ENCODE measurements around the gene VEPH1.

The VEPH1 gene

DNA sequence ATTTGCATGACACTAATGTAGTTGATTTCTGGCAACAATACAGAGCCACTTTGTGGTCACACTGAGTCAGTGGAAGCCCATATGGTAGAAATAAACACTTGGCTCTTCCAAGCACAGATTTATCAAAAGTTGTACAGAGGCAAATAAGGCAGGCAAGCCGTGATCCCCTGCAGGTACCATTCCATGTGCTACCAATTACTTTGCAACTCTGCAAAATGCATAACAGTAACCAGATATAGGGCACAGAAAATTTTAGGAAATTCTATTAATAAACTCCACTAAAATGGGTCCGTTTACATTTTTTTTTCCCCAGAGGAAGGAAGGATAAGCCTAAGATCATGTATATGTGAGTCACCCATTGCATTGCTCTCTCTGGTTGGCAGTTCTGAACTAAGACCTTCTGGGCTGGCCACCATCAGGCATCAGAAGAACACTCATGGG lies 169.6 kb downstream of the VEPH1 start:
- Histone ChIP-seq H3K27me3 (ENCODE audit: insufficient read depth, poor library complexity, severe bottlenecking) (peaks cover 4% of the 10 kb centered on the region), H3K4me3 (replicated peaks; ENCODE audit: insufficient read depth, low read length) (no peak overlapping the region), H3K27ac (replicated peaks) (no peak overlapping the region)
- no peak for TF ChIP-seq POLR2AphosphoS5 (IDR thresholded peaks at IDR 0.05; ENCODE audit: low read depth)
- TF ChIP-seq REST (IDR thresholded peaks at IDR 0.05; ENCODE audit: insufficient replicate concordance, low read depth): no peak
- TF ChIP-seq SPI1 (IDR thresholded peaks at IDR 0.05; ENCODE audit: borderline replicate concordance, low read depth): no peak
- TF ChIP-seq GABPA (IDR thresholded peaks at IDR 0.05; ENCODE audit: low read depth): no peak
- TF ChIP-seq, protein P1, sequence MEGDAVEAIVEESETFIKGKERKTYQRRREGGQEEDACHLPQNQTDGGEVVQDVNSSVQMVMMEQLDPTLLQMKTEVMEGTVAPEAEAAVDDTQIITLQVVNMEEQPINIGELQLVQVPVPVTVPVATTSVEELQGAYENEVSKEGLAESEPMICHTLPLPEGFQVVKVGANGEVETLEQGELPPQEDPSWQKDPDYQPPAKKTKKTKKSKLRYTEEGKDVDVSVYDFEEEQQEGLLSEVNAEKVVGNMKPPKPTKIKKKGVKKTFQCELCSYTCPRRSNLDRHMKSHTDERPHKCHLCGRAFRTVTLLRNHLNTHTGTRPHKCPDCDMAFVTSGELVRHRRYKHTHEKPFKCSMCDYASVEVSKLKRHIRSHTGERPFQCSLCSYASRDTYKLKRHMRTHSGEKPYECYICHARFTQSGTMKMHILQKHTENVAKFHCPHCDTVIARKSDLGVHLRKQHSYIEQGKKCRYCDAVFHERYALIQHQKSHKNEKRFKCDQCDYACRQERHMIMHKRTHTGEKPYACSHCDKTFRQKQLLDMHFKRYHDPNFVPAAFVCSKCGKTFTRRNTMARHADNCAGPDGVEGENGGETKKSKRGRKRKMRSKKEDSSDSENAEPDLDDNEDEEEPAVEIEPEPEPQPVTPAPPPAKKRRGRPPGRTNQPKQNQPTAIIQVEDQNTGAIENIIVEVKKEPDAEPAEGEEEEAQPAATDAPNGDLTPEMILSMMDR (IDR thresholded peaks at IDR 0.05; ENCODE audit: insufficient read depth, low read length): no peak
- no peak for DNase-seq (ENCODE audit: low read depth in 1 of 2, low spot score in 1 of 2)

- Histone ChIP-seq H3K27me3 (ENCODE audit: insufficient read depth, poor library complexity, severe bottlenecking) (peaks cover 6% of the 10 kb centered on the region), H3K4me3 (replicated peaks; ENCODE audit: insufficient read depth, low read length) (no peak overlapping the region), H3K27ac (replicated peaks) (no peak overlapping the region)
- no peak for TF ChIP-seq POLR2AphosphoS5 (IDR thresholded peaks at IDR 0.05; ENCODE audit: low read depth)
- no peak for TF ChIP-seq REST (IDR thresholded peaks at IDR 0.05; ENCODE audit: insufficient replicate concordance, low read depth)
- no peak for TF ChIP-seq SPI1 (IDR thresholded peaks at IDR 0.05; ENCODE audit: borderline replicate concordance, low read depth)
- TF ChIP-seq GABPA (IDR thresholded peaks at IDR 0.05; ENCODE audit: low read depth): no peak
- TF ChIP-seq, protein P1 (IDR thresholded peaks at IDR 0.05; ENCODE audit: insufficient read depth, low read length): no peak
- no peak for DNase-seq (ENCODE audit: low read depth in 1 of 2, low spot score in 1 of 2)
These were observed 173.0 kb downstream of the VEPH1 start for GRCh38 chr3:157330206-157330605.

GRCh38 chr3:157329551-157329950 lies 173.7 kb downstream of the VEPH1 start:
- Histone ChIP-seq H3K27ac (replicated peaks) (no peak overlapping the region), H3K4me3 (replicated peaks; ENCODE audit: insufficient read depth, low read length) (no peak overlapping the region), H3K27me3 (ENCODE audit: insufficient read depth, poor library complexity, severe bottlenecking) (peaks cover 6% of the 10 kb centered on the region)
- DNase-seq (ENCODE audit: low read depth in 1 of 2, low spot score in 1 of 2): no peak
- TF ChIP-seq GABPA (IDR thresholded peaks at IDR 0.05; ENCODE audit: low read depth) (no peak), SPI1 (IDR thresholded peaks at IDR 0.05; ENCODE audit: borderline replicate concordance, low read depth) (no peak), POLR2AphosphoS5 (IDR thresholded peaks at IDR 0.05; ENCODE audit: low read depth) (no peak), REST (IDR thresholded peaks at IDR 0.05; ENCODE audit: insufficient replicate concordance, low read depth) (no peak)
- TF ChIP-seq, protein P1 (IDR thresholded peaks at IDR 0.05; ENCODE audit: insufficient read depth, low read length): no peak
